ENCODE measurements around the gene PTEN.

The PTEN gene

GRCh38 chr10:87978166-87978565, 114.7 kb downstream of the PTEN start:
- Histone ChIP-seq H3K27ac (ENCODE audit: low read depth, low read length) (no peak overlapping the region), H3K27me3 (ENCODE audit: insufficient read depth, low read length, poor library complexity) (no peaks in the 10 kb centered on the region), H2BK15ac (replicated peaks; ENCODE audit: low read depth) (no peak overlapping the region), H4K5ac (ENCODE audit: low read length) (no peak overlapping the region), H3K23ac (ENCODE audit: low read length) (no peak overlapping the region), H3K79me2 (ENCODE audit: control insufficient read depth, insufficient read depth, low read length) (no peaks in the 10 kb centered on the region), H2BK5ac (ENCODE audit: low read length) (no peak overlapping the region), H3K4ac (ENCODE audit: low read depth, low read length) (no peak overlapping the region), H3K4me3 (ENCODE audit: low read length) (no peak overlapping the region), H3K36me3 (ENCODE audit: control insufficient read depth, insufficient read depth, low read length) (no peaks in the 10 kb centered on the region), H3K79me1 (ENCODE audit: low read length) (no peaks in the 10 kb centered on the region), H3K4me1 (ENCODE audit: control insufficient read depth, low read depth, low read length) (no peaks in the 10 kb centered on the region), H4K8ac (ENCODE audit: low read depth, low read length) (no peak overlapping the region), H3K56ac (ENCODE audit: low read length) (no peak overlapping the region), H3K9ac (ENCODE audit: low read length) (no peak overlapping the region), H2AK5ac (ENCODE audit: low read length) (no peak overlapping the region), H2BK120ac (ENCODE audit: low read depth, low read length) (no peak overlapping the region), H3K18ac (ENCODE audit: low read length) (no peak overlapping the region), H3K4me2 (ENCODE audit: low read length) (no peak overlapping the region)
- no CpG with 5 or more reads among the region's 2 CpGs for WGBS (ENCODE audit: extremely low coverage, insufficient coverage, low lambda C conversion rate)
- no peak for DNase-seq

- Histone ChIP-seq H3K4me1 (ENCODE audit: control insufficient read depth, low read depth, low read length) (no peaks in the 10 kb centered on the region), H4K5ac (ENCODE audit: low read length) (no peak overlapping the region), H4K8ac (ENCODE audit: low read depth, low read length) (no peak overlapping the region), H2BK5ac (ENCODE audit: low read length) (no peak overlapping the region), H3K4me2 (ENCODE audit: low read length) (no peak overlapping the region), H3K79me1 (ENCODE audit: low read length) (no peaks in the 10 kb centered on the region), H3K4me3 (ENCODE audit: low read length) (no peak overlapping the region), H3K27ac (ENCODE audit: low read depth, low read length) (no peak overlapping the region), H3K36me3 (ENCODE audit: control insufficient read depth, insufficient read depth, low read length) (no peaks in the 10 kb centered on the region), H2BK15ac (replicated peaks; ENCODE audit: low read depth) (no peak overlapping the region), H3K9ac (ENCODE audit: low read length) (no peak overlapping the region), H3K4ac (ENCODE audit: low read depth, low read length) (no peak overlapping the region), H3K79me2 (ENCODE audit: control insufficient read depth, insufficient read depth, low read length) (no peaks in the 10 kb centered on the region), H3K23ac (ENCODE audit: low read length) (no peak overlapping the region), H3K18ac (ENCODE audit: low read length) (no peak overlapping the region), H2BK120ac (ENCODE audit: low read depth, low read length) (no peak overlapping the region), H3K27me3 (ENCODE audit: insufficient read depth, low read length, poor library complexity) (no peaks in the 10 kb centered on the region), H2AK5ac (ENCODE audit: low read length) (no peak overlapping the region), H3K56ac (ENCODE audit: low read length) (no peak overlapping the region)
- WGBS (ENCODE audit: extremely low coverage, insufficient coverage, low lambda C conversion rate) = no CpG with 5 or more reads among the region's 2 CpGs
- no peak for DNase-seq
These were observed 116.4 kb downstream of the PTEN start for GRCh38 chr10:87979847-87980246.

GRCh38 chr10:87983716-87984115, 120.3 kb downstream of the PTEN start:
- DNase-seq = no peak
- H2BK120ac ChIP-seq (ENCODE audit: low read depth, low read length) = no peak overlapping the region
- H2BK15ac ChIP-seq (replicated peaks; ENCODE audit: low read depth) = no peak overlapping the region
- no peak overlapping the region for H3K9ac ChIP-seq (ENCODE audit: low read length)
- no peak overlapping the region for H4K8ac ChIP-seq (ENCODE audit: low read depth, low read length)
- no peak overlapping the region for H3K18ac ChIP-seq (ENCODE audit: low read length)
- no peak overlapping the region for H4K5ac ChIP-seq (ENCODE audit: low read length)
- no peak overlapping the region for H3K56ac ChIP-seq (ENCODE audit: low read length)
- no peak overlapping the region for H3K4me2 ChIP-seq (ENCODE audit: low read length)
- H3K4me1 ChIP-seq (ENCODE audit: control insufficient read depth, low read depth, low read length) = no peaks in the 10 kb centered on the region
- H3K27ac ChIP-seq (ENCODE audit: low read depth, low read length) = no peak overlapping the region
- no peaks in the 10 kb centered on the region for H3K27me3 ChIP-seq (ENCODE audit: insufficient read depth, low read length, poor library complexity)
- no peaks in the 10 kb centered on the region for H3K36me3 ChIP-seq (ENCODE audit: control insufficient read depth, insufficient read depth, low read length)
- H2BK5ac ChIP-seq (ENCODE audit: low read length) = no peak overlapping the region
- no peak overlapping the region for H3K23ac ChIP-seq (ENCODE audit: low read length)
- no peak overlapping the region for H3K4ac ChIP-seq (ENCODE audit: low read depth, low read length)
- no peaks in the 10 kb centered on the region for H3K79me1 ChIP-seq (ENCODE audit: low read length)
- no peak overlapping the region for H2AK5ac ChIP-seq (ENCODE audit: low read length)
- no CpG with 5 or more reads among the region's 2 CpGs for WGBS (ENCODE audit: extremely low coverage, insufficient coverage, low lambda C conversion rate)
- H3K4me3 ChIP-seq (ENCODE audit: low read length) = no peak overlapping the region
- no peaks in the 10 kb centered on the region for H3K79me2 ChIP-seq (ENCODE audit: control insufficient read depth, insufficient read depth, low read length)

GRCh38 chr10:87987206-87987605, 123.8 kb downstream of the PTEN start:
- no peak overlapping the region for H3K23ac ChIP-seq (ENCODE audit: low read length)
- no peak overlapping the region for H3K4me2 ChIP-seq (ENCODE audit: low read length)
- DNase-seq = no peak
- no peaks in the 10 kb centered on the region for H3K79me2 ChIP-seq (ENCODE audit: control insufficient read depth, insufficient read depth, low read length)
- no peak overlapping the region for H3K18ac ChIP-seq (ENCODE audit: low read length)
- no peak overlapping the region for H3K9ac ChIP-seq (ENCODE audit: low read length)
- no peak overlapping the region for H3K4me3 ChIP-seq (ENCODE audit: low read length)
- H3K4ac ChIP-seq (ENCODE audit: low read depth, low read length) = no peak overlapping the region
- no peak overlapping the region for H3K27ac ChIP-seq (ENCODE audit: low read depth, low read length)
- H2BK120ac ChIP-seq (ENCODE audit: low read depth, low read length) = no peak overlapping the region
- H4K8ac ChIP-seq (ENCODE audit: low read depth, low read length) = no peak overlapping the region
- H3K79me1 ChIP-seq (ENCODE audit: low read length) = no peaks in the 10 kb centered on the region
- no peak overlapping the region for H2AK5ac ChIP-seq (ENCODE audit: low read length)
- no peak overlapping the region for H2BK15ac ChIP-seq (replicated peaks; ENCODE audit: low read depth)
- no peaks in the 10 kb centered on the region for H3K4me1 ChIP-seq (ENCODE audit: control insufficient read depth, low read depth, low read length)
- H3K56ac ChIP-seq (ENCODE audit: low read length) = no peak overlapping the region
- no peak overlapping the region for H4K5ac ChIP-seq (ENCODE audit: low read length)
- H2BK5ac ChIP-seq (ENCODE audit: low read length) = no peak overlapping the region
- H3K27me3 ChIP-seq (ENCODE audit: insufficient read depth, low read length, poor library complexity) = no peaks in the 10 kb centered on the region
- no CpG with 5 or more reads among the region's 2 CpGs for WGBS (ENCODE audit: extremely low coverage, insufficient coverage, low lambda C conversion rate)
- H3K36me3 ChIP-seq (ENCODE audit: control insufficient read depth, insufficient read depth, low read length) = no peaks in the 10 kb centered on the region

- DNase-seq = no peak
- H3K27me3 ChIP-seq (ENCODE audit: insufficient read depth, low read length, poor library complexity) = no peaks in the 10 kb centered on the region
- H3K36me3 ChIP-seq (ENCODE audit: control insufficient read depth, insufficient read depth, low read length) = no peaks in the 10 kb centered on the region
- no peak overlapping the region for H2BK5ac ChIP-seq (ENCODE audit: low read length)
- no peak overlapping the region for H3K18ac ChIP-seq (ENCODE audit: low read length)
- H3K4ac ChIP-seq (ENCODE audit: low read depth, low read length) = no peak overlapping the region
- H3K23ac ChIP-seq (ENCODE audit: low read length) = no peak overlapping the region
- H4K8ac ChIP-seq (ENCODE audit: low read depth, low read length) = no peak overlapping the region
- no peaks in the 10 kb centered on the region for H3K79me1 ChIP-seq (ENCODE audit: low read length)
- WGBS (ENCODE audit: extremely low coverage, insufficient coverage, low lambda C conversion rate) = no CpG with 5 or more reads among the region's 5 CpGs
- H3K4me3 ChIP-seq (ENCODE audit: low read length) = no peak overlapping the region
- H2BK120ac ChIP-seq (ENCODE audit: low read depth, low read length) = no peak overlapping the region
- H3K4me2 ChIP-seq (ENCODE audit: low read length) = no peak overlapping the region
- no peak overlapping the region for H3K9ac ChIP-seq (ENCODE audit: low read length)
- H2AK5ac ChIP-seq (ENCODE audit: low read length) = no peak overlapping the region
- H3K4me1 ChIP-seq (ENCODE audit: control insufficient read depth, low read depth, low read length) = no peaks in the 10 kb centered on the region
- no peak overlapping the region for H3K56ac ChIP-seq (ENCODE audit: low read length)
- H4K5ac ChIP-seq (ENCODE audit: low read length) = no peak overlapping the region
- H3K79me2 ChIP-seq (ENCODE audit: control insufficient read depth, insufficient read depth, low read length) = no peaks in the 10 kb centered on the region
- H3K27ac ChIP-seq (ENCODE audit: low read depth, low read length) = no peak overlapping the region
- no peak overlapping the region for H2BK15ac ChIP-seq (replicated peaks; ENCODE audit: low read depth)
These were observed 128.5 kb downstream of the PTEN start for GRCh38 chr10:87991946-87992345.

- Histone ChIP-seq H3K36me3 (ENCODE audit: control insufficient read depth, insufficient read depth, low read length) (no peaks in the 10 kb centered on the region), H2BK120ac (ENCODE audit: low read depth, low read length) (no peak overlapping the region), H2BK15ac (replicated peaks; ENCODE audit: low read depth) (no peak overlapping the region), H3K23ac (ENCODE audit: low read length) (no peak overlapping the region), H2AK5ac (ENCODE audit: low read length) (no peak overlapping the region), H3K4me1 (ENCODE audit: control insufficient read depth, low read depth, low read length) (no peaks in the 10 kb centered on the region), H3K4ac (ENCODE audit: low read depth, low read length) (no peak overlapping the region), H3K79me2 (ENCODE audit: control insufficient read depth, insufficient read depth, low read length) (no peaks in the 10 kb centered on the region), H3K56ac (ENCODE audit: low read length) (no peak overlapping the region), H4K5ac (ENCODE audit: low read length) (no peak overlapping the region), H3K4me2 (ENCODE audit: low read length) (no peak overlapping the region), H2BK5ac (ENCODE audit: low read length) (no peak overlapping the region), H3K79me1 (ENCODE audit: low read length) (no peaks in the 10 kb centered on the region), H4K8ac (ENCODE audit: low read depth, low read length) (no peak overlapping the region), H3K27ac (ENCODE audit: low read depth, low read length) (no peak overlapping the region), H3K27me3 (ENCODE audit: insufficient read depth, low read length, poor library complexity) (no peaks in the 10 kb centered on the region), H3K18ac (ENCODE audit: low read length) (no peak overlapping the region), H3K4me3 (ENCODE audit: low read length) (no peak overlapping the region), H3K9ac (ENCODE audit: low read length) (no peak overlapping the region)
- DNase-seq = peak; percentile 4
- no CpG with 5 or more reads among the region's 1 CpG for WGBS (ENCODE audit: extremely low coverage, insufficient coverage, low lambda C conversion rate)
These were observed 141.0 kb downstream of the PTEN start for GRCh38 chr10:88004451-88004850.
